Endothelial cell (in vitro differentiated cells): ENCODE measurements around the gene NDUFA3. TPM values are rescaled to one million over a fixed set of nuclear protein-coding genes. Genes with fewer than 3 reads are reported as not detected.
A peak's percentile ranks its signal among the peaks of the same experiment; 100 is the strongest.

Source experiments
- DNase-seq: peaks from one replicate; pipeline ENCODE4 v3.0.0; 2021; ENCODE audit warnings: low spot score
- H3K27ac Mint-ChIP-seq: one replicate; pipeline ENCODE4 v1.8.0; 2021; ENCODE audit warnings: mixed read lengths, inconsistent platforms; ENCODE audit not compliant: unreplicated experiment
- H3K27me3 Mint-ChIP-seq: one replicate; pipeline ENCODE4 v1.8.0; 2021; ENCODE audit warnings: mild to moderate bottlenecking, moderate library complexity, mixed read lengths, inconsistent platforms; ENCODE audit not compliant: unreplicated experiment
- H3K36me3 Mint-ChIP-seq: one replicate; pipeline ENCODE4 v1.8.0; 2021; ENCODE audit warnings: mild to moderate bottlenecking, low read depth, mixed read lengths, inconsistent platforms; ENCODE audit not compliant: unreplicated experiment
- H3K4me1 Mint-ChIP-seq: one replicate; pipeline ENCODE4 v1.8.0; 2021; ENCODE audit warnings: mild to moderate bottlenecking, mixed read lengths, inconsistent platforms; ENCODE audit not compliant: unreplicated experiment
- H3K4me3 Mint-ChIP-seq: one replicate; pipeline ENCODE4 v1.8.0; 2021; ENCODE audit warnings: mild to moderate bottlenecking, mixed read lengths, inconsistent platforms; ENCODE audit not compliant: unreplicated experiment
- H3K9me3 Mint-ChIP-seq: one replicate; pipeline ENCODE4 v1.8.0; 2021; ENCODE audit warnings: mixed read lengths, inconsistent platforms; ENCODE audit not compliant: unreplicated experiment
- total RNA-seq: library from RNA; stranded (reverse); fragmentation: NEBNext Ultra II Directional; extraction: Animal tissue kit (Norgen Biotek cat#: 25700); gene quantifications from one replicate; pipeline ENCODE4 v1.2.1, GENCODE V29; 2021; ENCODE audit not compliant: unreplicated experiment
- TF ChIP-seq, protein P1 (sequence below): fragments of 200-600 bp; sonication (generic); IDR thresholded peaks from one replicate; pipeline ENCODE4 v1.5.0; 2021; ENCODE audit warnings: antibody characterized with exemption; ENCODE audit not compliant: unreplicated experiment

Gene NDUFA3
- total RNA-seq, 1 donor from 2014 or later: 126 TPM

- Mint-ChIP-seq H3K27ac (peak overlapping the region; percentile 67), H3K9me3 (no peaks in the 10 kb centered on the region), H3K36me3 (peaks cover 36% of the 10 kb centered on the region), H3K4me3 (peak overlapping the region; percentile 62), H3K4me1 (peaks cover 17% of the 10 kb centered on the region), H3K27me3 (peaks cover 17% of the 10 kb centered on the region)
- DNase-seq: no peak
- TF ChIP-seq, protein P1, sequence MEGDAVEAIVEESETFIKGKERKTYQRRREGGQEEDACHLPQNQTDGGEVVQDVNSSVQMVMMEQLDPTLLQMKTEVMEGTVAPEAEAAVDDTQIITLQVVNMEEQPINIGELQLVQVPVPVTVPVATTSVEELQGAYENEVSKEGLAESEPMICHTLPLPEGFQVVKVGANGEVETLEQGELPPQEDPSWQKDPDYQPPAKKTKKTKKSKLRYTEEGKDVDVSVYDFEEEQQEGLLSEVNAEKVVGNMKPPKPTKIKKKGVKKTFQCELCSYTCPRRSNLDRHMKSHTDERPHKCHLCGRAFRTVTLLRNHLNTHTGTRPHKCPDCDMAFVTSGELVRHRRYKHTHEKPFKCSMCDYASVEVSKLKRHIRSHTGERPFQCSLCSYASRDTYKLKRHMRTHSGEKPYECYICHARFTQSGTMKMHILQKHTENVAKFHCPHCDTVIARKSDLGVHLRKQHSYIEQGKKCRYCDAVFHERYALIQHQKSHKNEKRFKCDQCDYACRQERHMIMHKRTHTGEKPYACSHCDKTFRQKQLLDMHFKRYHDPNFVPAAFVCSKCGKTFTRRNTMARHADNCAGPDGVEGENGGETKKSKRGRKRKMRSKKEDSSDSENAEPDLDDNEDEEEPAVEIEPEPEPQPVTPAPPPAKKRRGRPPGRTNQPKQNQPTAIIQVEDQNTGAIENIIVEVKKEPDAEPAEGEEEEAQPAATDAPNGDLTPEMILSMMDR: no peak
Measured at GRCh38 chr19:54153731-54154326, 51.2 kb downstream of the NDUFA3 start.

DNA sequence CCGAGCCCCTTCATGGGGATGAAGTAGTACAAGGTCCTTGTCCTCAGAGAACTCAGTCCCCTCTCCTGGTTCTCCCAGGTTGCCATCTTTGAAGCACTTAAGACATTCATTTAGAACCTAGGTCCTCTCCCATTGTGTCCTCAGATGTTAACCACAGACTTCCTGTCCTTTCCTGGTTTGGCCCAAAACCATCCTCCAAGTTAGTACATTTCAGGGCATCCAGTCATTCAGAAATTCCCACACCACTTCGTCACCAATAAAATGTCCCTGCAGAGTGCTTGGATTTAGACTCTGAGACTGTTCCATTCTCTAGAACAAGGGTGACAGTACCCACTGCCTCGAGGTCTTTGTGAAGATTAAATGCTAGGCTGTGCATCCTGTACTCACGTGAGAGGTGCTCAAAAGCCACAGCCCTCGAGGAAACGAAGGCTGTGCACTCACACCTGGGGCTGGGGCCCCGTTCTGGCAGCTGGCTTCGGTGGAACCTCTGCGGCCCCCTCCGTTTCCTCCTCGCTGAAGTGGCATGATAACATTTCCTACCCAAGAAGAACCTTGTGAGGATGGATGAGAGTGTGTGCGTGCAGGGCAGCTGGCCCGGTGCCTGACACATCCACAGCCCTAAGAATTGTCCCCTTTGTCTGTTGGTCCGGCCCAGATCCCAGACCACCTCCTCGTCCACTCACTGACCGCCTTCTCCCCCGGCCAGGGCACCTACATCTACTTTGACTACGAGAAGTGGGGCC lies 52.1 kb downstream of the NDUFA3 start:
- no peak for DNase-seq
- Mint-ChIP-seq H3K4me1 (peaks cover 15% of the 10 kb centered on the region), H3K36me3 (peaks cover 30% of the 10 kb centered on the region), H3K9me3 (no peaks in the 10 kb centered on the region), H3K27ac (no peak overlapping the region), H3K27me3 (peaks cover 20% of the 10 kb centered on the region), H3K4me3 (peak overlapping the region; percentile 62)
- TF ChIP-seq, protein P1: no peak

- H3K9me3 Mint-ChIP-seq: no peaks in the 10 kb centered on the region
- peaks cover 22% of the 10 kb centered on the region for H3K27me3 Mint-ChIP-seq
- DNase-seq: no peak
- peaks cover 21% of the 10 kb centered on the region for H3K4me1 Mint-ChIP-seq
- no peak overlapping the region for H3K4me3 Mint-ChIP-seq
- H3K36me3 Mint-ChIP-seq: peaks cover 29% of the 10 kb centered on the region
- TF ChIP-seq, protein P1: no peak
- H3K27ac Mint-ChIP-seq: no peak overlapping the region
Measured at GRCh38 chr19:54155694-54156093, 53.0 kb downstream of the NDUFA3 start.

DNA sequence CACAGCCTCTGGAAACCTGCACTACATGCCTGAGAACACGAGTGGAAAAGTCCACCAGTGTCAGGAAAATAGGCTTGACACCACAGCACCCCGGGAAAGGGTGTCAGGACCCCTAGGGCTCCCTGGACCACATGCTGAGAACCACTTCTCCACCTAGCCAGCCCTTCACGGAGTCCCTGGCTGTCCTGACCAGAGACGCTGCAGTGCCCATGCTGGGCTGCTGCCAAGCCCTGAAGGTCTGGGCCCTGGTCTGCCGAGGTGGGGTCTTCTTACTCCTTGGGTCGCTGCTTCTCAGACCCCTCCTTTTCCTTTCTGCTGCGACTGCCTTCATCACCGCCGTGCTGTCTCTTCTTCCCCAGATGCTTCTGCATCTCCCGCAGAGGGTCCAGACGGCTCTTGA lies 53.8 kb downstream of the NDUFA3 start:
- H3K4me1 Mint-ChIP-seq: peaks cover 21% of the 10 kb centered on the region
- TF ChIP-seq, protein P1: no peak
- peaks cover 20% of the 10 kb centered on the region for H3K27me3 Mint-ChIP-seq
- DNase-seq: no peak
- no peak overlapping the region for H3K27ac Mint-ChIP-seq
- no peaks in the 10 kb centered on the region for H3K9me3 Mint-ChIP-seq
- no peak overlapping the region for H3K4me3 Mint-ChIP-seq
- H3K36me3 Mint-ChIP-seq: peaks cover 22% of the 10 kb centered on the region

GRCh38 chr19:54156953-54157352 lies 54.3 kb downstream of the NDUFA3 start:
- H3K4me3 Mint-ChIP-seq: peak overlapping the region; percentile 31
- H3K9me3 Mint-ChIP-seq: no peaks in the 10 kb centered on the region
- TF ChIP-seq, protein P1: no peak
- no peak overlapping the region for H3K27ac Mint-ChIP-seq
- peaks cover 21% of the 10 kb centered on the region for H3K4me1 Mint-ChIP-seq
- H3K36me3 Mint-ChIP-seq: peaks cover 21% of the 10 kb centered on the region
- peaks cover 21% of the 10 kb centered on the region for H3K27me3 Mint-ChIP-seq
- no peak for DNase-seq
